ENCODE results near the gene LRP8.

The LRP8 gene

GRCh38 chr1:53262000-53262399, 65.9 kb downstream of the LRP8 start:
- DNase-seq (ENCODE audit: low read depth in 2 of 2): no peak

GRCh38 chr1:53260631-53261247, 67.1 kb downstream of the LRP8 start:
- no peak for DNase-seq (ENCODE audit: low read depth in 2 of 2)

DNA sequence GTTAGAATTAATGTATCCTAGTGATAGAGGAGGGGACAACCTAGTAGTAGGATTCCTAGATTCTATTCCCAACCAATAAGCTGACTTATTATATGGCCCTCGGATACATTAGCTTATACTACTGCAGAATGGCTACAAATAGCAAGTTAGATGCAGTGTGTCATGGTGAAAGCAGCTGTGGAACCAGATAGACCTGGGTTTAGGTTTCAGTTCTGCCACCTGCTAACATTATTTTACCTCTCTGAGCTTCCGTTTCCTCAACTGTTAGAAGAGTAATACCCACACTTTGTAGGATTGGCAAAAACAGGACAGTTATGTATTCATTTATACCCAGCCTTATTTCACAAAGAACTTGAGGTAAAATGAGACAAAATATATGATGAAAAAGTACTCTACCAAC, 67.9 kb downstream of the LRP8 start:
- DNase-seq (ENCODE audit: low read depth in 2 of 2): no peak

DNA sequence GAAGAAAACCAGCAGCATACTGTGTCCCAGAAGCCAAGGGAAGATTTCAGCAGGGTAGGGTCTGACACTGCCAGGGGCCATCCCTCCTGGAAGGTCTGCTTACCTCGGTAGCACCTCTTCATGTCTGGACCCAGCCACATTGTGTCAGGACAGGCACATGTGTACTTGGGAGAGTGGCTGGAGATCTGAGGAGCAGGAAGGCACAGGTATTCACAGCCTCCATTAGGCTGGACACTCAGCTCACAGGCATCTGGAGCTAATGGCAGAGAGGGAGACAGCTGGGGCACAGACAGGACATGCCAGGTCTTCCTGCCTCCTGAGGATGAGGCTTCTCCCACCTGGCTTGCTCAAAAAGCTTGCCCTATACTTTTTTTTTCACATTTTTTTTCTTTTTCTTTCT, 69.7 kb downstream of the LRP8 start:
- DNase-seq (ENCODE audit: low read depth in 2 of 2): no peak

GRCh38 chr1:53257454-53258081, 70.3 kb downstream of the LRP8 start:
- no peak for DNase-seq (ENCODE audit: low read depth in 2 of 2)

GRCh38 chr1:53256511-53257453, 71.1 kb downstream of the LRP8 start:
- DNase-seq (ENCODE audit: low read depth in 2 of 2): no peak

DNA sequence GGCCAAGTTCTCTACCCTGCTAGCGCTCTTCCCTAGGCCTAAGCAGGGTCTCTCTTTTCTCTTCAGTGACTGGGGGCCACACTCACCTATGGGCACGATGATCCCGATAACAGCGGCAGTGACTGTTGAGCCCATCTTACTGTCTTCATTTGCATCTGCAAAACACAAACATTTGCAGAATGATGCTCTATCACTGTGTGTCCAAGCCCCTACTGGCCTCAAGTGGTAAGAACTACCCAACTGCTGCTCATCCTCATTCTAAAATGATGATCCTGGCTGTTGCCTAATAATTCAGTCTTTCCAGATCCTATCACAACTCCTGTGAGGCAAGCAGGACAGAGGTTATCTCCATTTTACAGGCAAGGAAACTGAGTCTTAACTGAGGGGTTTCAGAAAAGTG, 72.8 kb downstream of the LRP8 start:
- DNase-seq (ENCODE audit: low read depth in 2 of 2): no peak

GRCh38 chr1:53254011-53254640, 73.7 kb downstream of the LRP8 start:
- DNase-seq (ENCODE audit: low read depth in 2 of 2): no peak

DNA sequence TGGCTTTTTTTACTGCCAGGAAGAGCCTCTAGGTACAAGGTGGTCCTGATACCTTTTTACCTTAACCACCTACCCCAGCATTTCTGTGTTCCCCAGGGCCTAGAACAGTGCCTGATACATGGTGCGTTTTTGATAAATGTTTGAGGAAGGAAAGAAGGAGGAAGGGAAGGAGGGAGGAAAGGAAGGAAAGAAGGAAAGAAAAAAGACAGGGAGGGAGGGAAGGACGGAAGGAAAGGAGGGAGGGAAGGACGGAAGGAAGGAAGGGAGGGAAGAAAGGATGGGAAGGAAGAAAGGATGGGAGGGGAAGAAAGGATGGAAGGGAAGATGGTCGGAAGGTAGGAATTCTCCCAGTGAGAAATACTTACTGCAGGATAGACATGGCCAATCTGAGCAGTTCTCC, 77.5 kb downstream of the LRP8 start:
- DNase-seq (ENCODE audit: low read depth in 2 of 2): no peak

GRCh38 chr1:53249706-53250105, 78.2 kb downstream of the LRP8 start:
- DNase-seq (ENCODE audit: low read depth in 2 of 2): no peak

DNA sequence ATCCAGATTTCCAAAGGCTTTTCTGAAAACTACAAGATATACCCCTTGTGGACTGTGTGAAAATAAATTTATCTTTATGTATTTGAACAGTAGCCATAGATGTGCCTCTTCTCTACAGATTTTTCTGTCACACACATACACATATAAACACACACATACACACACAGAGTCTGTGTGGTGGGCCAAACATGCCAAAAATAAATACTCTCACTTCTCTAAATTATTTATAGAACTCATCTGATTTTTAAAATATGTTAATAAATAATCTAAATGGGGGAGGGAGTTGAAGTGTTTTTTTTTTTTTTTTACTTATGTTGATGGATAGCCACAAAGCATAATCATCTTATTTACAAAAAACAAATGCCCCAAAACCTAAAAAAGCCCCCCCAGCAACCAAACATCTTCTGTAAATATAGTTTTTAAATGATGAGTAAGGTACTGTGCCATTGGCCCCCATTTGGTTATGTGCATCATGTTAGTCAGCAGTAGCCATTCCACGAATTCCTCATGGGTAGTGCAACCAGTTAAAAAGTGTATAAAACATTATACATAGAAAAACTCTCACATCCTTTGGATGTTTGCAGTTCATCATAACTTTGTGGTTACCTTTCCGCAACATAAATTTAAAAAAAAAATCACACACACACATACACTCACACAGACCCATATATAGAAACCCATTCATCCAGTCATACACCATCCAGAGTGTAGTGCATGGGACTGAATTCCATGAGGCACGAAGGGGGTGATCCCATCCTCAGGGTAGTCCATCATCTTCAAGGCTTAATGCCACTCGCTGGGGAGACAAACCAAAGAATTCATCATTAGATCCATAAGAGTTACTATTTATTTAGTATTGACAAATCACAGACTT, 81.4 kb downstream of the LRP8 start:
- DNase-seq (ENCODE audit: low read depth in 2 of 2): no peak

GRCh38 chr1:53244141-53244540, 83.7 kb downstream of the LRP8 start:
- DNase-seq (ENCODE audit: low read depth in 2 of 2): no peak

GRCh38 chr1:53242381-53242780, 85.5 kb downstream of the LRP8 start:
- DNase-seq (ENCODE audit: low read depth in 2 of 2): no peak

- DNase-seq (ENCODE audit: low read depth in 2 of 2): no peak
Observed at GRCh38 chr1:53241828-53242227, 86.0 kb downstream of the LRP8 start.

DNA sequence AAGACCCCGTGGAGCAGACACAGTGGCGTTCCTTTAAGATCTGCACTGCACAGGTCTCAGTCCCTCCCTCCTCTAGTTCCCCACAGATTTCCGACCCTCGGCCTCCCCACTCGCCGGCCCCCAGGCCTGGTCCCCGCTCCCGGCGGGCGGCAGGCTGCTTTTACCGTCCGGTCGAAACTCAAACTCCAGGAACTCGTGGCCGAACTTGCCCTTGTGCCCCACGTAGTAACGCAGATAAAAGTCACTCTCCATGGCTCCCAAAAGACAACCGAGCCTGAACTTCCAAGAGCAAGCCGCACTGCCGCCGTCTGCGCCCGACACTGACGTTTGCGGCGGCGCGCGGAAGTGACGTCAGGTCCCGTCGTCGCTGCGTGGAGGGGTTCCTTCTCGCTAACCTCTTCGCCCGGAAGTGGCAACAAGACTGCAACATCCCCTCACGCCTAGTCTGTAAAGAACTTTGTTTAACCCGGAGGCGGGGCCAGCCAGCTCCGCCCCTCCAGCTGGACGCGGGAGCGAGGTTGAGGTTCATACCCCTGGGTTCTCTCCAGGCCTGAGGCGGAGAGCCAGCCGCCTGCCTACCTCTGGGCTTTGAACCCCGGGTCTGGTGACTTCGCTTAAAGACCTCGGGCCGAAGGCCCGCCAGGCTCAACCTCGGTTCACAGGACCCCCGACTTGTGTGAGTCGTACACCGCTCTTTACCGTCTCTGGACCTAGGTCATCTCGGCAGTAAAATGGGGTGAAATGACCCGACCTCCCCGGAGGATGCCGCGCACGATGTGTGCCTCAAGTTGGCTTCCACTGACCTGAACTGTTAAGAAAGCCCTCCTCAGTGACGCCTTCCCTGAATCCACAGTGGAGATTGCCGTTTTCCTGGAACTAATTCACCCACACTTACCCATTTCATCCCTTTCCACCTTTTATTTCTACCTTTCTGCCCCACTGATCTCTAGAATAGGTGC, 89.4 kb downstream of the LRP8 start, which contains the start of gene MAGOH:
MAGOH (minus strand) TSS at position 322 of the 959 bp plus-strand sequence; CDS start at position 252, 70 bp downstream.
- peak; percentile 85 to 92 for DNase-seq (ENCODE audit: low read depth in 2 of 2)

DNA sequence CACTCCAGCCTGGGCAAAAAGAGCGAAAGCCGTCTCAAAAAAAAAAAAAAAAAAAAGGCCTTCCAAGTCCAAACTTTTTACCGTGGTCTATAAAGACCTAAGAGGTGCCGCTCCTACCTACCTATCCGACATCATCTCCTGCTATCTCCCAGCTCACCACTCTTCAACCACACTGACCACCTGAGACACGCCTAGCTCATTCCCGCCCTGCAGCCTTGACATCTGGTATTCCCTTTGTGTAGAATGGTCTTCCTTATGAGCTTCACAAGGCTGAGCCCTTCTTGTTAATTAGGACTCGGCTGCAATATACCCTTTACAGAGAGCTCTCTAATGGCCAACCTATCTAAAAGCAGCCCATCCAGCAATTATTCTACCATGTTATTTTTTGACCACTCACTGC, 90.2 kb downstream of the LRP8 start:
- DNase-seq (ENCODE audit: low read depth in 2 of 2): no peak

DNA sequence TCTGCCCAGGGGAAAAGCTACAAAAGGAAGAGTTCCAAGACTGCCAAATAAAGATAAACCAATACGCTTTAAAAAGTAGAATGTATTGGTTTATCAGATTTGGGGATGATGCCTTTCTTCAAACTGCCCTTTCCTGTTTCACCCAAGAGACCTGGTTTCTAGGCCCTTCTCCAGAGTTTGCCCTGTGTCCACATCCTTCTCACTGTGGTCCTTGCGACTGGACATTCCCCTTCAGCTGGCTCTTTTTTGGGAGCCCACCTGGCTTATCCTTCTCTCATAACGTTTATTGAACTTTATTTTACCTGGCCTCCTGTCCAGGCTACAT, 106.9 kb downstream of the LRP8 start:
- DNase-seq (ENCODE audit: low read depth in 2 of 2): no peak

GRCh38 chr1:53220171-53220961, 107.5 kb downstream of the LRP8 start, which contains the start of gene CZIB:
Gene CZIB (minus strand): TSS chr1:53220634. CDS start chr1:53220575, 59 bp downstream.
- peak; percentile 94 to 95 for DNase-seq (ENCODE audit: low read depth in 2 of 2)

DNA sequence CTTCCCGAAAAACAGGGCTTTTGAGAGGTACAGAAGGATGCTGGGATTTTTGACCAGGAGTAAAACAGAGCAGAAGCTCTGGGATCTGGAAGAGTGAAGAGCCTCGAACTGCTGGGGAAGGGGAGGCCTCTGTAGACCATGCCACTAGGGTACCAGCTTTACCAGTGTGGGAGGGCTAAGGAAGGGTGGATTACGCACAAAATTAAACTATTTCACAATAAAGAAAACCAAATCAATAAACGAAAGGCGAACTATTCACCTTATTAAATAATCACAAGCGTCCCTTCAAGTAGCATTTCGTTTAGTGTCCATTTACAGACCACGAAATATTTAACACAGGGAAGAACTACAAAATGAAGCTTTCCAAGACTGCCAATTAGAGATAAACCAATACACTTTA, 108.2 kb downstream of the LRP8 start:
- DNase-seq (ENCODE audit: low read depth in 2 of 2): no peak
